H54 (cell line): ENCODE results near the gene SLC28A1.

Source experiments
- DNase-seq: peaks from one replicate; pipeline ENCODE4 v3.0.0; 2011; ENCODE audit warnings: low spot score, mixed read lengths; ENCODE audit not compliant: insufficient read length
- FAIRE-seq: peaks from 3 replicates; lab custom pipeline; 2011; peaks lifted over from hg19 to GRCh38; lab: Jason Lieb, UNC
- POLR2A ChIP-seq: IDR thresholded peaks from 2 replicates; pipeline ENCODE4 v1.6.1; 2011; ENCODE audit warnings: low read depth, mild to moderate bottlenecking, low read length

SLC28A1 gene

DNA sequence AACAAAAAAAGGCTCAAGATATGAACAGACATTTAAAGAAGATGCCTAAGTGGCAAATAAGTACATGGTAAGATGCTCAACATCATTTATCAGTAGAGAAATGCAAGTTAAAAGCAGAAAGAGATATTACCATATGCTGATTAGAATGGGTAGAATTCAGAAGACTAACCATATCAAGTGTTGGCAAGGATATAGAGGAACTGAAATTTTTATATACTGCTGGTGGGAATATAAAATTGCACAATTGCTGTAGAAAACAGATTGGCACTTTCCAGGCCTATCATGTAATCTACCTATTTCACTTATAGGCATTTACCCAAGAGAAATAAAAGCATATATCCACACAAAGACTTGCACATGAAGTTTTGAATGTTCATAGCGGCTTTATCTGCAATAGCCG lies 17.1 kb downstream of the SLC28A1 start:
- no peak for DNase-seq

DNA sequence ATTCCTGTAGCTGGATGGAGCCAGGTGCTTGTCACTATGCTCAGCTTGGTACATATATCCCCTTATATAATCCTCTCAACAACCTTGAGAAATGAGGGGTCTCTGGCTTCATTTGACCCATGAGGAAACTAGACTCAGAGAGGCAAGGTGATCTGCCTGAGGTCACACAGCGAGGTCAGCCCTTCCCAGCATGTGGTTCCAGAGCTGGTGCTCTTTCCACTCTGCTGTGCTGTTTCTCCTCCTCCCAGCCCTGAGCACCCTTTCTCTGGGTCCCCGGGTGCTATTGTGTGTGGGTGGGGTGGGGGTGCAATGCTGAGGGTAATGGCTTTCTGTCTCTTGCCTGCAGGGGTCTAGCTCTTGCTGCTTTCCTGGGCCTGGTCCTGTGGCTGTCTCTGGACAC lies 19.3 kb downstream of the SLC28A1 start:
- no peak for TF ChIP-seq POLR2A
- DNase-seq (no peak), FAIRE-seq (no peak)

More for the DNA sequence above, 17.1 kb downstream of the SLC28A1 start:
- FAIRE-seq = no peak
- TF ChIP-seq POLR2A = no peak

GRCh38 chr15:84904419-84904818 lies 20.0 kb downstream of the SLC28A1 start:
- TF ChIP-seq POLR2A = no peak
- FAIRE-seq (no peak), DNase-seq (no peak)

- FAIRE-seq = no peak
- no peak for DNase-seq
- TF ChIP-seq POLR2A = no peak
Observed at GRCh38 chr15:84905016-84905916, 20.8 kb downstream of the SLC28A1 start.

GRCh38 chr15:84907731-84908130 lies 23.3 kb downstream of the SLC28A1 start:
- FAIRE-seq = no peak
- DNase-seq = no peak
- TF ChIP-seq POLR2A = no peak

GRCh38 chr15:84908564-84908963 lies 24.1 kb downstream of the SLC28A1 start:
- TF ChIP-seq POLR2A = no peak
- no peak for FAIRE-seq

GRCh38 chr15:84909029-84909428 lies 24.6 kb downstream of the SLC28A1 start:
- no peak for FAIRE-seq
- no peak for TF ChIP-seq POLR2A
- no peak for DNase-seq

More at GRCh38 chr15:84908564-84908963, 24.1 kb downstream of the SLC28A1 start:
- DNase-seq = no peak

DNA sequence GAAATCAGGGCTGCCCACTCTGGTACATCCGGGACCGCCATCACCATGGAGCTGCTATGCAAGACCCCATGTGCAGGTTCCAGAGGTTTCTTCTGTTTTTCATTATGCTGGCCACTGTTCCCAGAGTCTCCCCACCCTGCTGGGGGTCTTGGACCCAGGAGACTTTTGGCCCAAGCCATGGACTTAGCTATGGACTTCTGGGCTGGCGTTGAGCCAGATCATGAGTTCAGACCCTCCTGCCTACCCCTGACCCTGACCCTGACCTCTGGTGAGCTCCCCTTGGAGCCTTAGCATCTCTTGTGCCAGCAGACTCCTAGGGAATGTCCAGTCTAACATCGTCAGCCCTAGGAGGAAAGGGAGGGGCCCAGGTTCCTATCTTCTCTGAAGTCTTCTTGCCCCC lies 25.3 kb downstream of the SLC28A1 start:
- no peak for DNase-seq
- FAIRE-seq = no peak
- TF ChIP-seq POLR2A = no peak

DNA sequence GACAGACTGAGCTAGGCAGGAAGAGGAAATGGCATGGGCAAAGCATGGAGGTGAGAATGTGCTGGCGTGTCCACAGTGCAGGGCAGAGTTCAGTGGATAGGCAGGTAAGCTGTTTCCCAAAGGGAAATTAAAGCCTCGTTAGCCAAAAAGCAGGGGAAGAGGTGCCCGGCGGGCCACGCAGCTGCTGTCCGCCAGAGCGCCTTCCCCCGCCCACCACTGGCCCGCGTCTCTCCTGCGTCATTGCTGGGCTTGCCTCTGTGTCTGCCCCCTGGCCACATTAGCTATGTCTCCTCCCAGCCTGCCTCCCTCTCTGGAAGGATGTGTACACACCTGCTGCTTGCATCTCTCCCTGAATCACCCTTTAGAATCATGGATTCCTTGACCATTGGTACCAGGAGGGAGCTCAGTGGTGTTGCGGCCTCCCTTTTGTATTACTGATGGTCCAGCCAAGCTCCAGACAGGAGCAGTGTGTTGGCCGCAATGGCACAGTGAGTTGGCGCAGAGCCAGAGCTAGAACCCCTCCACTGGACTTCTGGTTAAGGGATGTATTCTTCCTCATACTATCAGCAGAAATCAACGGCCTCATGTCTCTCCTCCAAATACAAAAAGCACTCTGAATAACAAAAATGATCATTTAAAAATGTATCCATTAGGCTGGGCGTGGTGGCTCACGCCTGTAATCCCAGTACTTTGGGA lies 26.6 kb downstream of the SLC28A1 start:
- no peak for TF ChIP-seq POLR2A
- no peak for FAIRE-seq
- DNase-seq = no peak

- TF ChIP-seq POLR2A = peak; percentile 7; the same call in 1 of the 2 replicates
- DNase-seq (peak; percentile 71), FAIRE-seq (peak; percentile 15)
Observed at GRCh38 chr15:84911879-84912660, 27.6 kb downstream of the SLC28A1 start.

- FAIRE-seq (no peak), DNase-seq (no peak)
- no peak for TF ChIP-seq POLR2A
Observed at GRCh38 chr15:84913360-84913723, 28.9 kb downstream of the SLC28A1 start.

DNA sequence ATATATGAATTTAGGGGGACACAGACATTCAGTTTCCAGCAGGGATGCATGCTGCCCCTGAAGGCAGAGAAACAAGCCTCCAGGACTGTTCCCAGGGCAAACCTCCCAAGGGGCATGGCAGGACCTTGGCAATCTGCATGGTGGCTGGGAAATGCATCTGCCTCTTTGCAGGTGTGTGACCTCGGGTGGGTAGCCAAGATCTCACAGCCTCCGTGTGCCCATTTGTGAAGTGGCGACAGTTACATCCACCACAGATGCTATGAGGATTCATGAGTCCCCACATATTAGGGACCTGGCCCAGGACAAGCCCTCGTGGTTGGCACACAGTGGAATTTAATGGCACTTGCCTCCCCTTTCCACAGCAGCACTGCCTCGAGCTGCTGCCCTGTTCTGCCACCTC lies 29.9 kb downstream of the SLC28A1 start:
- no peak for DNase-seq
- FAIRE-seq = no peak
- TF ChIP-seq POLR2A = no peak

DNA sequence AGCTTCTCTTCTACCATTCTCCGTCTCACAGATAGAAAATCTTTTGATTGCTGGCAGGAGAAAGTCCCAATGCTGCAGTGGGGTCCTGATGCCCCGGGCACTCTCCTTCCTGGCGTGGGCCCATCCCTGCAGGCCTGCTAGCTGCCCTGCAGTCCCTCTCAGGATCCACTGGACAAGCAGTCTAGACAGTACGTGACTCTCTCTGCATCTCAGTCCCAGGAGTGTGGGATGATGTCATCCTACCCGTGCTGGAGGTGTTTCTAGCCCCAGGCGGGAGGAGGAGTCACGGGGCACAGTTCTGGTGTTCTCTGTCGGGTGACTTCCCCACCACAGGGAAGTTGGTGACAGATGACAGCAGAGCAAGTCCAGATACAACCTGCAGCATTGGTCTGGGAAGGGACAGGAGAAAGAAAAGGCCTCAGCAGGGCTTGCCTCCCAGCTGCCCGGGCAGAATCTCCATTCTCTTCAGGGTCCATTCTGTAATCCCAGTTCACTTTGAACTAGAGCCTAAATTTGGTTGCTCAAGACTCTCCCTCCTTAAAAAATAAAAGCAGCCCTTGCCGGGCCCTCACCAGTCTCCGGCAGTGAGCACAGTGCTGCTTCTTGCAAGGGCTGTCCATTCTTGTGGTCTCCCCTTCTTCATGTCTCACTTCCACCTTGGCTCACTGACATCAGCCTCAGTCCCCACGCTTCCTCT lies 30.6 kb downstream of the SLC28A1 start:
- peak; percentile 63 for TF ChIP-seq POLR2A
- peak; percentile 73 for DNase-seq
- no peak for FAIRE-seq
